ACC112 (cell line): Measurements from ENCODE around the gene PRLHR.

Experiments
- H2AFZ ChIP-seq: fragments of 200-600 bp; sonication (generic); one replicate; pipeline ENCODE4 v1.6.0; 2017; ENCODE audit warnings: antibody characterized with exemption, low read length; ENCODE audit not compliant: unreplicated experiment
- H3K27ac ChIP-seq: fragments of 200-600 bp; sonication (generic); 2 replicates; pipeline ENCODE4 v1.5.1; 2014; ENCODE audit warnings: low read depth, mild to moderate bottlenecking, antibody characterized with exemption, low read length, moderate library complexity
- H3K27me3 ChIP-seq: fragments of 200-600 bp; sonication (generic); 2 replicates; pipeline ENCODE4 v1.6.1; 2014; ENCODE audit warnings: mild to moderate bottlenecking, antibody characterized with exemption, low read length, moderate library complexity, mixed read lengths; ENCODE audit not compliant: insufficient read depth
- H3K36me3 ChIP-seq: fragments of 200-600 bp; sonication (generic); 2 replicates; pipeline ENCODE4 v1.6.1; 2016; ENCODE audit warnings: mild to moderate bottlenecking, antibody characterized with exemption, low read length, moderate library complexity, mixed read lengths; ENCODE audit not compliant: insufficient read depth
- H3K4me1 ChIP-seq: fragments of 200-600 bp; sonication (generic); one replicate; pipeline ENCODE4 v1.6.1; 2016; ENCODE audit warnings: low read length, mixed read lengths; ENCODE audit not compliant: insufficient read depth, unreplicated experiment, control insufficient read depth
- H3K4me3 ChIP-seq: fragments of 200-600 bp; sonication (generic); 2 replicates; pipeline ENCODE4 v1.5.1; 2014; ENCODE audit warnings: mild to moderate bottlenecking, low read depth, low read length
- H3K79me2 ChIP-seq: fragments of 200-600 bp; sonication (generic); one replicate; pipeline ENCODE4 v1.6.0; 2016; ENCODE audit warnings: low read length; ENCODE audit not compliant: control insufficient read depth, unreplicated experiment, insufficient read depth

Gene PRLHR

DNA sequence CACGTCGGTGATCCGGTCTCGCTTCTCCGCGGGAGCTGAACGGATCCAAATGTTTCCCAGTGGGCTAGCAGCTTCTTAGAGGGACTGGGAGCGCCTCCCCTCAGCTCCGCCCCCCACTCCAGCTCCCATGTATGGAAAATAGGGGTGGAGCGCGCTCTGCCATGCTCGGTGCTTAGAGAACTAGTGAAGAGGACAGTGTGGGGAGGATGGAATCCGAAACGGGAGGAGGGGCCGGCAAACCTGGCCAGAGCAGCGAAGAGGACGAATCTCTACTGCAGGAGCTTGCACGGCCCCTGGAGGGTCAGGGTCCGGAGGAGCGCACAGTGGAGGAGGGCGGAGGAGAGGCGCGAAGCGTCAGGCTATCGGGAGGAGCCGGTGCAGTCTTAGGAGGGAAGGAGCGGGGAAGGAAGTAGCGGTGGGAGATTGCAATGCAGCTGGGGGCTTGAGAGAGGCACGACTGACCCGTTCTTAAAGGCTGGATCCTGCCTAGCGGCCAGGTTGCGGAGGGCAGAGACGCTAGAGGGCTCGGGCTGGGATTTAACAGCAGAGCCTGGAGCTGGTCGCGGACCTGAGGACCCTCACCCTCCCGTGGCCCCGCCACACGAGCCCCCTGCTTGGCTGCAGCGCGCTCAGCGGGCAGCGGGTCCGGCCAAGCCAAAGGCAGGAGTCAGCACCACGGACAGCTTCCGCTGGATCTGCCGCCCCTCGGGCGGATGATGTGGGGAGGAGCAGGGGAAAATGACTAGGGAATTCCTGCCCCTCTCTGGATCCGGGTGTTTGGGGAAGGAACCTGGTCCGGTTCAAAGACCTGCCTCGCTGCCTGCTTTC is at the start of gene PRLHR:
Gene PRLHR (minus strand): TSS at position 51 of the 828 bp plus-strand sequence. CDS start 404 bp downstream, outside the sequence.
- Histone ChIP-seq H3K27me3 (peaks cover 95% of the 10 kb centered on the region), H3K4me1 (no peaks in the 10 kb centered on the region), H3K36me3 (no peaks in the 10 kb centered on the region), H3K4me3 (no peak within 1 kb of the TSS), H3K79me2 (no peaks in the 10 kb centered on the region), H2AFZ (no peak within 1 kb of the TSS), H3K27ac (no peak within 1 kb of the TSS)

DNA sequence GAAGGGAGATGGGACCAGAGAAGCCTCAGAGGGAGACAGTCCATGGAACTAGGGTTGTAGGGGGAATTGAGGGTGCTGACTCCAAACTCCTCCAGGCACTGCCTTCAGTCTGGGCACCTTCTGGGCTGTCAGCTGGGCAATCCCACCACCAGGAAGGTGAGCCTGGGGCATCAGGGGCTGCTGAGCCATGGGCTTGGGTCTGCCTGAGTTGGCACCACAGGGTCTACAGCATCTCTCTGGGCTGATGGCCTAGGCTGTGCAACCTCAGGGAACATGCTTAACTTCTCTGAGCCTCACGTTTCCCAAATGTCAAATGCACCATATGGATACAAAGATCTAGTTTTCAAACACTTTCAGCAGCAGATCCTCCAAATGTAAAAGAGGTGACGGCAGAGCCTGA is 46.8 kb upstream of the PRLHR start:
- no peak overlapping the region for H3K4me3 ChIP-seq
- H3K27me3 ChIP-seq: peaks cover 84% of the 10 kb centered on the region
- no peaks in the 10 kb centered on the region for H3K4me1 ChIP-seq
- H2AFZ ChIP-seq: no peak overlapping the region
- H3K27ac ChIP-seq: no peak overlapping the region
- no peaks in the 10 kb centered on the region for H3K79me2 ChIP-seq
- H3K36me3 ChIP-seq: no peaks in the 10 kb centered on the region

DNA sequence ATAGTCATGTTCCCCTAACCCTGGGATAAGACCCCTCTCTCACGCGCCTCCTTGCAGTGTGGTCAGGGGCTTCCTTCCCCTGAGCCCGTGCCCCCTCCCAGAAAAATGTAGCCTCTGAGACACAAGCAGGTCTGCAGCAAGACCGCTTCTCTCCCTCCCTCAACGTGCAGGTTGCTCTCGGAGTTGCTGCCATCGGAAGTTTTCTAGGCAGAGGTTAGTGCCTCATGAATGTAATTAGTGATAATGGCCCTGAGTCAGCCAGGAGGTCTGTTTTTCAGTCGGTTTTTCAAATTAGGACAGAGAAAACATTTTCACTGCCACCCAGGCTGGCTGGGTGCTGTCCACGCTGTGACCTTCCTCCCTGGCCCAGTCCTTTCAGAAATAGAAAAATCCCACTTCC is 43.2 kb upstream of the PRLHR start:
- Histone ChIP-seq H3K27me3 (peaks cover 88% of the 10 kb centered on the region), H3K36me3 (no peaks in the 10 kb centered on the region), H3K79me2 (no peaks in the 10 kb centered on the region), H3K4me1 (no peaks in the 10 kb centered on the region), H2AFZ (no peak overlapping the region), H3K27ac (no peak overlapping the region), H3K4me3 (no peak overlapping the region)

DNA sequence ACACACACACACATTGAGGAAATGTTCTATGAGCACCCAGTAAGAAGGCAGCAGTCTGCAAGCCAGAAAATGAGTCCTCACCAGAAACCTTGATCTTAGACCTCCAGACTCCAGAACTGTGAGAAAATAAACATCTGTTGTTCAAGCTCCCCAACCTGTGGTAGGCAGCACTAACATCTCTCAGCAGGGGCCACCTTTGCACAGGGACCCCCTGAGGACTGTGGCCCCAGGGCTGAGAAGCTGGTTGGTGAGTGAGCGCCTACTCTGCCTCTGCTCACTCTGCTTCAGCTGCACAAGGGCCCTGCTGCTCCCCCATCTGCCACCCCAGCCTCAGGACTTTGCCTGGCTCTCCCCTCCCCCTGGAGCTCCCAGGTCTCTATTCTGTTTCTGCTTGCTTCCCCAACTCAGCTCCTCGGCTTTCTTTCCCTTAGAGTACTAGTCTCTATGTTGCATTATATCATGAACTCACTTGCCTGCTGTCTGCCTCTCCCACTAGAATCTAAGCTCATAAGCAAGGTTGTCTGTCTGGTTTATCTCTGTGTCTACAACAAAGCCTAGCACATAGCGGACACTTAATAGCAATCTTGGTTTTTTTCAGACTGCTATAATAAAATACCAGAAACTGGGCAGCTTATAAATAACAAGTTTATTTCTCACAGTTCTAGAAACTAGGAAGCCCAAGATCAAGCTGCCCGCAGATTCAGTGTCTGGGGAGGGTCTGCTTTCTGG is 40.4 kb upstream of the PRLHR start:
- Histone ChIP-seq H3K27me3 (peaks cover 84% of the 10 kb centered on the region), H3K4me3 (no peak overlapping the region), H3K36me3 (no peaks in the 10 kb centered on the region), H3K27ac (no peak overlapping the region), H3K4me1 (no peaks in the 10 kb centered on the region), H2AFZ (no peak overlapping the region), H3K79me2 (no peaks in the 10 kb centered on the region)

DNA sequence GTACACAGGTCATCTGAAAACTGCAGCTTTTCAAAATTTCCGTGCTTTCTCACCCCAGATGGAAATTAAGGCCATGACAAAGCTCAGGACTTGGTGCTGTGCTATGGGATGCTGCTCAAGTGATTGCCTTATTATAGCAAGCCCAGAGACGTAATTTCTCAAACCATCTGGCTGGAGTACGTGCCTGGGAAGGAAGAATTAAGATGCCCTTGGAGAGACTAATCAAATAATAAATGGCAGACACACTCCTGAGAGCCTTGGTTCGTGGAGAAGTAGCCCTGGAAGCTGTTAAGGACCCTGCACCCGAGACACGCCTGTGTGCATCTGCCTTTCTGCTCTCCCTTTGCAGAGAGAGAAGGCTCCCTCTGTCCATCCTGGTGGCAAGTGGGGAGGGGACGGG is 38.3 kb upstream of the PRLHR start:
- Histone ChIP-seq H3K79me2 (no peaks in the 10 kb centered on the region), H3K36me3 (no peaks in the 10 kb centered on the region), H2AFZ (no peak overlapping the region), H3K4me1 (no peaks in the 10 kb centered on the region), H3K27ac (no peak overlapping the region), H3K4me3 (no peak overlapping the region), H3K27me3 (peaks cover 84% of the 10 kb centered on the region)

DNA sequence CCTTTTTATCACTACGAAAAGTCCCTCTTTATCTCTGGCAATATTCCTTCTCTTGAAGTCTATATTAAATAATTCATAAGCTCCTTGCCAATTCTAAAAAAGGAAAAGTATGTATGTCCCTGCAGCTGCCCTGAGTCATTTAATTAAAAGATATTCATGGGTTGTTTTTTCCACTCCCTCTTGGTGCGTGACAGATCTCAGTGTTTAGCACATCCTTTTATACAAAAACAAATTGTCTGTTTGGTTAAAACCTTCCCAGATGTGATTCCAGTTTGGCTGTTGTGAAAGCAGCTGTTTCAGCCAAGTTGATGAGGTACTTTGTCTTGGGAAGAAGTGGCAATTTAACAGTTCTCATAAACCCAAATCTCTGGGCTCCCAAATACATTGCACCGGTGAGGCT is 33.8 kb upstream of the PRLHR start:
- Histone ChIP-seq H3K79me2 (no peaks in the 10 kb centered on the region), H2AFZ (no peak overlapping the region), H3K27me3 (peaks cover 77% of the 10 kb centered on the region), H3K36me3 (no peaks in the 10 kb centered on the region), H3K4me1 (no peaks in the 10 kb centered on the region), H3K27ac (no peak overlapping the region), H3K4me3 (no peak overlapping the region)

DNA sequence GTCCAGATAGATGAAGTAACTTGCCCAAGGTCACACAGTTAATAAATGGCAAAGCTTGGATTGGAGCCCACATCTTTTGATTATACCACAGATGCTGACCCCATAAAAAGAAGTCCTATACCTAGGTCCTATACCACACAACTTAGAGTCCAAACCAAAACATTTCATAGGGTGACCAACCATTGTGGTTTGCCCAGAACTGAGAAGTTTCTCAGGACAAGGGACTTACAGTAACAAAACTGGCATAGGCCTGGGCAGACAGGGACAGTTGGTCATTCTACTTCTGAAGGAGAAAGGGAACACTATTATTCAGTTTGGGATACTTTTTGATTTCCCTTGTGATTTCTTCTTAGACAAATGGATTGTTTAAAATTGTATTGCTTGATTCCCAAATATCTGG is 32.9 kb upstream of the PRLHR start:
- no peak overlapping the region for H2AFZ ChIP-seq
- H3K27ac ChIP-seq: no peak overlapping the region
- H3K27me3 ChIP-seq: peaks cover 76% of the 10 kb centered on the region
- no peaks in the 10 kb centered on the region for H3K4me1 ChIP-seq
- H3K4me3 ChIP-seq: no peak overlapping the region
- no peaks in the 10 kb centered on the region for H3K36me3 ChIP-seq
- H3K79me2 ChIP-seq: no peaks in the 10 kb centered on the region

DNA sequence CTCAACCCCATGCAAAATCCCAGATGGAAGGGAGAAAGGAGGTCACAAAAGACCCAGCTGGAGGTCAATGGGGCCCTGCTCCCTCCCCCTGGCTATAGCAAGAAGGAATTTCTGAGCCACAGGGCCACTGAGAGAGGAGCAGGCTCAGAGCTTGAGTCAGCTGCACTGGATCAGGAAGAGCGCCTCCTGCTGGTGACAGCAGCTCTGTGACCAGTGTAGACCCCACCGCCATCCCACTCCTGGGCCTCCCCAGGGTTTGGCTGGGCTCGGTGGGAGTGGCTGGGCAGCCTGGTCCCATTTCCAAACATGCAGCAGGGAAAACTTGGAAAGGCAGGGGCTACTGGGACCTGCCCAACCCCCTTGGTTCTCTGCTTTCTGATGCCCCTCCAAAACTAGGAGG is 31.5 kb upstream of the PRLHR start:
- H3K79me2 ChIP-seq: no peaks in the 10 kb centered on the region
- H3K4me1 ChIP-seq: no peaks in the 10 kb centered on the region
- no peak overlapping the region for H3K4me3 ChIP-seq
- no peaks in the 10 kb centered on the region for H3K36me3 ChIP-seq
- peaks cover 72% of the 10 kb centered on the region for H3K27me3 ChIP-seq
- no peak overlapping the region for H2AFZ ChIP-seq
- no peak overlapping the region for H3K27ac ChIP-seq

DNA sequence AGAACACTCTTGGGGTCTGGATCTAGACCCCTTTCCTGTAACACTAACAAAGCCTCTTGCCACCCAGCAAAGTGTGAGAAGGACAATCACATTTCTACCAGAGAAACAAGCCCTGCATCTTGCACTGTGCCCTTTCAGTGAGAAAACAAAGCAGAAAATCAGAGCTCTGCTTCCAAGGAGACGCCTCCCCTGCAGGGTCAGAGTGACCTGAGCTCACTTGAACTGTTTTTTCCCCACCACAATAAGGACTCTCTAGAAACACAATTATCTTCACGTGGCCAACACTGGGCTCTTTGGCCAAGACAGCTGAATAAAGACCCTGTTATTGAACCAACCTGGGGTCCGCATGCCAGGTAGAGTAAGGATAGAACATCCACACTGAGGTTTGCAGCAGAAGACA is 30.1 kb upstream of the PRLHR start:
- Histone ChIP-seq H3K79me2 (no peaks in the 10 kb centered on the region), H3K36me3 (no peaks in the 10 kb centered on the region), H2AFZ (no peak overlapping the region), H3K4me3 (no peak overlapping the region), H3K27me3 (peaks cover 76% of the 10 kb centered on the region), H3K27ac (no peak overlapping the region), H3K4me1 (no peaks in the 10 kb centered on the region)

DNA sequence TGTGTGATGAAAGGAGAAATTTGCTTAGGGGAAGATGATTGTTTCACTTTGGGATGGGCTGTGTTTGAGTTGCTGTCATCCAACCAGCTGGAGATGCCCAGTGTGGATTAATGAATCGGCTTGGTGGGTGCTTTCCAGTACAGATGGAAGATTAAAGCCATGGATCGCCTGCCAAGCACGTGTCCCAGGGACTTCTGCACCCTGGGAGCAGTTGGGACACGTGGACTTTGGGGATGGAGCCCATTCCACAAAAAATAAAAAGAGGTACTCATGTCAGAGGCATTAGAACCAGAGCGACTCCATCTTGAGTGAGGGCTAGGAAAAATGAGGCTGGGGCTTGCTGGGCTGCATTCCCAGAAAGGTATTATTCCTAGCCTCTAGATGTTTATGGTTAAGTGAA is 29.3 kb upstream of the PRLHR start:
- Histone ChIP-seq H3K4me1 (no peaks in the 10 kb centered on the region), H3K4me3 (no peak overlapping the region), H3K27ac (no peak overlapping the region), H3K79me2 (no peaks in the 10 kb centered on the region), H2AFZ (no peak overlapping the region), H3K27me3 (peaks cover 76% of the 10 kb centered on the region), H3K36me3 (no peaks in the 10 kb centered on the region)
